H1 (cell line): ENCODE results near the gene SRPX2. TPM values are rescaled to one million over a fixed set of nuclear protein-coding genes. Genes with fewer than 3 reads are reported as not detected.

Experiments
- CTCF ChIA-PET: fragments of 300-600 bp; sonication (Branson Sonifier 250); formaldehyde crosslinking; loops from one replicate; lab custom pipeline; 2021; ENCODE audit not compliant: partially characterized antibody; lab: Charles Lee
- POLR2A ChIA-PET: fragments of 300-600 bp; sonication (Branson Sonifier 250); formaldehyde crosslinking; loops from one replicate; lab custom pipeline; 2021; ENCODE audit warnings: inconsistent platforms; ENCODE audit not compliant: partially characterized antibody; lab: Charles Lee
- DNase-seq, 2 experiments: peaks; one replicate each; pipeline versions ENCODE4 v3.0.0 to v3.0.0-alpha.2; 2010 to 2022; ENCODE audit warnings: low spot score in 2 of 2, low read depth in 1 of 2, mixed read lengths in 1 of 2
- FAIRE-seq: peaks from 2 replicates; lab custom pipeline; 2011; peaks lifted over from hg19 to GRCh38; lab: Jason Lieb, UNC
- H2AFZ ChIP-seq: 2 replicates; pipeline ENCODE4 v1.8.1; 2012; ENCODE audit warnings: low read length, inconsistent platforms
- H2AK5ac ChIP-seq: 2 replicates; pipeline ENCODE4 v1.6.1; 2013; ENCODE audit warnings: low read depth, low read length
- H2BK120ac ChIP-seq: replicated peaks from 2 replicates; pipeline ENCODE3; 2013; ENCODE audit warnings: low read depth, low read length, inconsistent platforms
- H2BK12ac ChIP-seq: 2 replicates; pipeline ENCODE4 v1.6.1; 2013; ENCODE audit warnings: low read depth, low read length
- H2BK15ac ChIP-seq: 2 replicates; pipeline ENCODE4 v1.6.1; 2013; ENCODE audit warnings: low read length
- H2BK20ac ChIP-seq: 2 replicates; pipeline ENCODE4 v1.6.1; 2013; ENCODE audit warnings: low read length
- H2BK5ac ChIP-seq: 2 replicates; pipeline ENCODE4 v1.6.1; 2013; ENCODE audit warnings: low read depth, low read length
- H3K14ac ChIP-seq: 2 replicates; pipeline ENCODE4 v1.6.1; 2013; ENCODE audit warnings: inconsistent platforms; ENCODE audit not compliant: insufficient read length
- H3K18ac ChIP-seq: 2 replicates; pipeline ENCODE4 v1.6.1; 2013; ENCODE audit warnings: low read length; ENCODE audit errors: extremely low read depth
- H3K23ac ChIP-seq: 2 replicates; pipeline ENCODE4 v1.6.1; 2013; ENCODE audit warnings: inconsistent platforms; ENCODE audit not compliant: insufficient read length
- H3K23me2 ChIP-seq: 2 replicates; pipeline ENCODE4 v1.6.1; 2013; ENCODE audit warnings: low read depth, low read length
- H3K27ac ChIP-seq: 2 replicates; pipeline ENCODE4 v1.6.1; 2011; ENCODE audit warnings: low read depth, low read length, inconsistent platforms
- H3K27me3 ChIP-seq, 4 experiments: replicated peaks in 1 of 4; 1 replicate in 1 of 4; 2 replicates in 3 of 4; pipeline versions ENCODE4 v1.6.1 to v1.8.1; 2011 to 2013; ENCODE audit warnings: low read length in 3 of 4, mild to moderate bottlenecking in 3 of 4, inconsistent platforms in 2 of 4, mixed read lengths in 2 of 4, moderate library complexity in 1 of 4; ENCODE audit not compliant: control insufficient read depth in 3 of 4, insufficient read depth in 3 of 4; ENCODE audit errors: extremely low read depth in 1 of 4
- H3K36me3 ChIP-seq, 4 experiments: 2 replicates each; pipeline versions ENCODE4 v1.6.1 to v1.8.1; 2011 to 2013; ENCODE audit warnings: mild to moderate bottlenecking in 4 of 4, low read length in 3 of 4, moderate library complexity in 2 of 4, control low read depth in 1 of 4, inconsistent platforms in 1 of 4; ENCODE audit not compliant: insufficient read depth in 4 of 4, control insufficient read depth in 2 of 4
- H3K4ac ChIP-seq: replicated peaks from 2 replicates; pipeline ENCODE3; 2013; ENCODE audit warnings: low read length, low read depth, mixed read lengths, inconsistent platforms; ENCODE audit not compliant: insufficient read length
- H3K4me1 ChIP-seq, 4 experiments: replicated peaks in 1 of 4; 1 replicate in 1 of 4; 2 replicates in 3 of 4; pipeline versions ENCODE4 v1.6.1 to v1.8.1; 2011 to 2013; ENCODE audit warnings: low read length in 3 of 4, inconsistent platforms in 2 of 4, mixed read lengths in 1 of 4; ENCODE audit not compliant: insufficient read depth in 4 of 4, control insufficient read depth in 3 of 4
- H3K4me2 ChIP-seq, 2 experiments: 2 replicates each; pipeline versions ENCODE4 v1.6.1 to v1.8.1; 2011 to 2013; ENCODE audit warnings: low read depth in 2 of 2, low read length in 2 of 2, control low read depth in 1 of 2, inconsistent platforms in 1 of 2, mild to moderate bottlenecking in 1 of 2; ENCODE audit not compliant: insufficient read depth in 1 of 2
- H3K4me3 ChIP-seq, 4 experiments: fragments of 200-600, 300-600 bp in 1 of 4; sonication (generic), shearing (Covaris generic), sonication (Bioruptor Twin) in 1 of 4; 2 replicates each; pipeline versions ENCODE4 v1.5.1 to v1.8.1; 2011 to 2016; ENCODE audit warnings: low read length in 4 of 4, low read depth in 3 of 4, control low read depth in 2 of 4, inconsistent platforms in 2 of 4, mild to moderate bottlenecking in 2 of 4, mixed read lengths in 1 of 4, moderate library complexity in 1 of 4; ENCODE audit not compliant: insufficient read depth in 2 of 4; ENCODE audit errors: extremely low read depth in 1 of 4
- H3K56ac ChIP-seq: replicated peaks from 2 replicates; pipeline ENCODE3; 2013; ENCODE audit warnings: low read depth, mild to moderate bottlenecking, mixed read lengths, low read length, inconsistent platforms; ENCODE audit not compliant: insufficient read length
- H3K79me1 ChIP-seq: 2 replicates; pipeline ENCODE4 v1.6.1; 2013; ENCODE audit warnings: low read depth, low read length, control low read depth
- H3K79me2 ChIP-seq, 2 experiments: 2 replicates each; pipeline versions ENCODE4 v1.6.1 to v1.8.1; 2012 to 2013; ENCODE audit warnings: low read length in 2 of 2, mild to moderate bottlenecking in 2 of 2, inconsistent platforms in 1 of 2; ENCODE audit not compliant: insufficient read depth in 2 of 2, control insufficient read depth in 1 of 2
- H3K9ac ChIP-seq, 4 experiments: replicated peaks in 1 of 4; 1 replicate in 1 of 4; 2 replicates in 3 of 4; pipeline versions ENCODE4 v1.6.1 to v1.8.1; 2011 to 2013; ENCODE audit warnings: low read depth in 3 of 4, low read length in 3 of 4, control low read depth in 2 of 4, mild to moderate bottlenecking in 2 of 4, moderate library complexity in 2 of 4, inconsistent platforms in 1 of 4; ENCODE audit errors: extremely low read depth in 1 of 4
- H3K9me3 ChIP-seq, 2 experiments: 2 replicates each; pipeline versions ENCODE4 v1.6.1 to v1.8.1; 2012 to 2013; ENCODE audit warnings: mild to moderate bottlenecking in 2 of 2, moderate library complexity in 2 of 2, control low read depth in 1 of 2, inconsistent platforms in 1 of 2, low read depth in 1 of 2, low read length in 1 of 2, mixed read lengths in 1 of 2; ENCODE audit not compliant: insufficient read depth in 2 of 2
- H4K20me1 ChIP-seq, 2 experiments: replicated peaks in 1 of 2; 2 replicates each; pipeline versions ENCODE3 to v1.8.1; 2011 to 2013; ENCODE audit warnings: inconsistent platforms in 2 of 2, low read length in 2 of 2, mild to moderate bottlenecking in 1 of 2; ENCODE audit not compliant: insufficient read depth in 2 of 2, control insufficient read depth in 1 of 2
- H4K5ac ChIP-seq: 2 replicates; pipeline ENCODE4 v1.6.1; 2013; ENCODE audit warnings: low read length, low read depth, mixed read lengths, inconsistent platforms; ENCODE audit not compliant: insufficient read length
- H4K8ac ChIP-seq: 2 replicates; pipeline ENCODE4 v1.8.0; 2013; ENCODE audit warnings: mild to moderate bottlenecking, moderate library complexity, low read length, inconsistent platforms; ENCODE audit not compliant: insufficient read depth; ENCODE audit errors: extremely low read depth
- H4K91ac ChIP-seq: replicated peaks from 2 replicates; pipeline ENCODE3; 2013; ENCODE audit warnings: low read length, mixed read lengths, inconsistent platforms; ENCODE audit not compliant: insufficient read length
- KDM4A ChIP-seq: IDR thresholded peaks from one replicate; pipeline ENCODE4 v1.7.1; 2012; ENCODE audit warnings: low read depth, mild to moderate bottlenecking, moderate library complexity, low read length, inconsistent platforms; ENCODE audit not compliant: severe bottlenecking
- WGBS, 2 experiments: shearing (Covaris generic) in 1 of 2; methylation state at CpG; one replicate each; pipeline versions ENCODE4 v1.1.6 to v1.1.7; 2013 to 2015; ENCODE audit warnings: low lambda C conversion rate in 2 of 2, mixed read lengths in 2 of 2, inconsistent platforms in 1 of 2, low coverage in 1 of 2, missing lambda C conversion rate in 1 of 2; ENCODE audit not compliant: insufficient replicate concordance in 2 of 2, insufficient coverage in 1 of 2, insufficient read length in 1 of 2; ENCODE audit errors: extremely low coverage in 1 of 2, missing lambda C conversion rate in 1 of 2; 5-methylcytosine and 5-hydroxymethylcytosine counted together
- polyA plus RNA-seq, 7 experiments: library from polyadenylated mRNA; depleted of rRNA in 3 of 7; stranded (reverse) in 5 of 7; unstranded in 2 of 7; fragments of >200 nt in 5 of 7; fragments of 200-250 nt in 2 of 7; gene quantifications; 1 replicate in 5 of 7; 2 replicates in 1 of 7; 4 replicates in 1 of 7; pipeline versions ENCODE4 v1.2.1 to v1.2.3, GENCODE V29; 2011 to 2013; ENCODE audit warnings: missing spikeins in 2 of 7, mixed read lengths in 2 of 7
- total RNA-seq: library from RNA; stranded (reverse); fragmentation: NEBNext Ultra II Directional; extraction: Animal tissue kit (Norgen Biotek cat#: 25700); gene quantifications from 2 replicates; pipeline ENCODE4 v1.2.1, GENCODE V29; 2021

Gene SRPX2
- total and polyA plus RNA-seq, 2 of the 8 experiments (the other 6 are each of a cell fraction or from before 2014, with no cell fraction given), result not detected

- Histone ChIP-seq H3K4me3 (no peak overlapping the region), H2BK120ac (no peak overlapping the region), H3K18ac (no peak overlapping the region), H2BK5ac (no peak overlapping the region), H4K5ac (no peak overlapping the region), H3K4me1 (peaks cover 0 to 10% (median 4%) of the 10 kb centered on the region in 4 experiments; a peak in 3 of 7 replicates), H4K91ac (no peak overlapping the region), H2BK15ac (no peak overlapping the region), H3K4me2 (no peak overlapping the region; a peak in 1 of 4 replicates), H3K56ac (no peak overlapping the region), H3K79me2 (no peaks in the 10 kb centered on the region), H4K8ac (no peak overlapping the region), H3K23ac (no peak overlapping the region), H2BK12ac (no peak overlapping the region), H3K27ac (no peak overlapping the region), H2BK20ac (no peak overlapping the region), H2AK5ac (no peak overlapping the region), H3K23me2 (no peaks in the 10 kb centered on the region), H3K14ac (no peak overlapping the region), H4K20me1 (no peaks in the 10 kb centered on the region), H2AFZ (peak overlapping the region; percentile 39; the same call in 1 of the 2 replicates), H3K9me3 (no peaks in the 10 kb centered on the region), H3K36me3 (no peaks in the 10 kb centered on the region), H3K4ac (no peak overlapping the region), H3K9ac (no peak overlapping the region), H3K27me3 (no peaks in the 10 kb centered on the region), H3K79me1 (no peaks in the 10 kb centered on the region)
- ChIA-PET CTCF (interaction anchor here (1.0 to 1.4 kb wide), 2 partner anchors 8 to 13 kb away, joined by 3 to 7 read pairs; partner anchors contain the start of gene TSPAN6), POLR2A (interaction anchor here (3.2 kb wide), 1 partner anchor 13 kb away, joined by 14 read pairs; the partner anchor contains the start of gene TSPAN6)
- WGBS, 2 experiments, result 80% methylated on average over 11 of the region's 12 CpGs; no CpG with 5 or more reads in 1 of the 2 experiments
- DNase-seq (no peak), FAIRE-seq (no peak)
- no peak for TF ChIP-seq KDM4A
These were observed 5.8 kb downstream of the SRPX2 start for GRCh38 chrX:100649550-100650356.
